Neuron (in vitro differentiated cells): Measurements from ENCODE around the gene IGLL1.
"Not testable (repeated sequence)": the region's sequence is repeated elsewhere in the genome, so short reads cannot be mapped to it uniquely, and the experiment has no call there.

ENCODE experiments used
- H2AFZ ChIP-seq: one replicate; pipeline ENCODE4 v1.6.1; 2013; ENCODE audit warnings: low read depth, mild to moderate bottlenecking, inconsistent platforms, low read length, moderate library complexity
- H3K27me3 ChIP-seq: one replicate; pipeline ENCODE4 v1.6.1; 2013; ENCODE audit warnings: low read length; ENCODE audit not compliant: insufficient read depth
- H3K36me3 ChIP-seq: one replicate; pipeline ENCODE4 v1.6.1; 2013; ENCODE audit warnings: low read length; ENCODE audit not compliant: insufficient read depth
- H3K4me1 ChIP-seq: one replicate; pipeline ENCODE4 v1.6.1; 2013; ENCODE audit warnings: low read length; ENCODE audit not compliant: insufficient read depth
- H3K4me3 ChIP-seq: 2 replicates; pipeline ENCODE4 v1.5.1; 2013; ENCODE audit warnings: mild to moderate bottlenecking, low read length, moderate library complexity
- H3K9me3 ChIP-seq: one replicate; pipeline ENCODE4 v1.6.1; 2013; ENCODE audit warnings: low read length

Gene IGLL1

GRCh38 chr22:23565305-23565914 is 14.7 kb downstream of the IGLL1 start:
- Histone ChIP-seq H2AFZ (peak overlapping the region; percentile 42), H3K27me3 (peaks cover 5% of the 10 kb centered on the region), H3K4me3 (peak overlapping the region; percentile 43), H3K4me1 (peaks cover 11% of the 10 kb centered on the region), H3K9me3 (no peaks in the 10 kb centered on the region), H3K36me3 (no peaks in the 10 kb centered on the region)

GRCh38 chr22:23564276-23564675 is 15.8 kb downstream of the IGLL1 start:
- Histone ChIP-seq H3K27me3 (peaks cover 5% of the 10 kb centered on the region), H3K9me3 (no peaks in the 10 kb centered on the region), H3K36me3 (no peaks in the 10 kb centered on the region), H3K4me3 (no peak overlapping the region), H2AFZ (no peak overlapping the region), H3K4me1 (peaks cover 11% of the 10 kb centered on the region)

GRCh38 chr22:23563111-23563510 is 17.0 kb downstream of the IGLL1 start:
- Histone ChIP-seq H3K27me3 (peaks cover 5% of the 10 kb centered on the region), H3K9me3 (no peaks in the 10 kb centered on the region), H2AFZ (no peak overlapping the region), H3K4me3 (no peak overlapping the region), H3K4me1 (peaks cover 11% of the 10 kb centered on the region), H3K36me3 (no peaks in the 10 kb centered on the region)

DNA sequence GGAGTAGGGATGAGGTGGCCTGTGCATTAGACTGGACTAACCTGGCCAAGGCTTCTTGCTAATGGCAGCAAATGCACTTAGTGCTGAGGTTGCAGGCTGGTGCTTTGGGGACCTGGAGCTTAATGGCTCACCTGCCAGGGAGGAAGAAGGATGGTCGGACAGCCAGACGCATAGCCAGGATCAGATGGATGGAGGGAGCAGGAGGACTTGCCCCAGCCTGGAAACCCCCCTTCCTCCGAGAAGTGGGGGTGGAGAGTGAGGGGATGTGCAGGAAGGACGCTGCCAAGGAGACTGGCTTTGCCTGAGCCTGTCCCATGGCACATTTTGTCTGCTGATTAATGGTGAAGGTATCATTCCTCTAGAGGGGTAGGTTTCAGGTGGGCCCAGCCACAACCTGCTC is 17.9 kb downstream of the IGLL1 start:
- no peaks in the 10 kb centered on the region for H3K36me3 ChIP-seq
- H2AFZ ChIP-seq, result no peak overlapping the region
- H3K27me3 ChIP-seq, result peaks cover 3% of the 10 kb centered on the region
- no peaks in the 10 kb centered on the region for H3K9me3 ChIP-seq
- peaks cover 10% of the 10 kb centered on the region for H3K4me1 ChIP-seq
- no peak overlapping the region for H3K4me3 ChIP-seq

DNA sequence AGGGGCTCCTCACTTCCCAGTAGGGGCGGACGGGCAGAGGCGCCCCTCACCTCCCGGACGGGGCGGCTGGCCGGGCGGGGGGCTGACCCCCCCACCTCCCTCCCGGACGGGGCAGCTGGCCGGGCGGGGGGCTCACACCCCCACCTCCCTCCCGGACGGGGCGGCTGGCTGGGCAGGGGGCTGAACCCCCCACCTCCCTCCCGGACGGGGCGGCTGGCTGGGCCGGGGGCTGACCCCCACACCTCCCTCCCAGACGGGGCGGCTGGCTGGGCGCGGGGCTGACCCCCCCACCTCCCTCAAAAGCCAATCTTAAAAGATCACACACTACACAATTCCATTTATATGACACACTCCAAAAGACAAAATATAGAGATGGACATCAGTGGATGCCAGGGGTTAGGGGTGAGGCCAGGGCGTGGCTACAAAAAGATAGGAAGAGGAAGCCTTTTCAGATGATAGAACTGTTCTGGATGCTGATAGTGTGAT is 19.0 kb downstream of the IGLL1 start:
- not testable (repeated sequence) for H3K9me3 ChIP-seq, H2AFZ ChIP-seq, H3K4me1 ChIP-seq, H3K4me3 ChIP-seq, H3K27me3 ChIP-seq, H3K36me3 ChIP-seq

GRCh38 chr22:23560215-23560614 is 19.9 kb downstream of the IGLL1 start:
- H2AFZ ChIP-seq, H3K36me3 ChIP-seq, H3K27me3 ChIP-seq, H3K4me3 ChIP-seq, H3K4me1 ChIP-seq, H3K9me3 ChIP-seq: not testable (repeated sequence)

- no peaks in the 10 kb centered on the region for H3K36me3 ChIP-seq
- no peaks in the 10 kb centered on the region for H3K27me3 ChIP-seq
- H3K4me3 ChIP-seq, result no peak overlapping the region
- H3K9me3 ChIP-seq, result no peaks in the 10 kb centered on the region
- no peak overlapping the region for H2AFZ ChIP-seq
- peaks cover 8% of the 10 kb centered on the region for H3K4me1 ChIP-seq
Measured at GRCh38 chr22:23557467-23557866, 22.6 kb downstream of the IGLL1 start.

DNA sequence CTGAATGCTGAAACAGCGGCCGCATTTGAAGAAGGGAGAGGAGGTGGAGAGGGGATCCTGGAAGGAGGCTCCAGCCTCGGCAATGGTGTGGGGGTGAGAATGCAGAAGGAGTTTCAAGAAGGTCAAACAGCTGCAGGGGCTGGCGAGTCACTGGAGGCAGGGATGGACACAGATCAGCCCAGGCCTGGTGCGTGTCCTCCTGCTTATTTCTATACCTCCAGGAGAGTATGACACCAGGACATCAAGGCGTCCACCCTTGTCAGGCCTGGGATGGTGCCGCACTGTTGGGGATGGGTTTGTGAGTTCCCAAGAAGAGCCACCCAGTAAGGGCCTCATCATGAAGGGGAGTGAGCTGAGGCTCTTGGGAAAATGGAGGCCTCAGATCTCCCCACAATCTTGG is 23.1 kb downstream of the IGLL1 start:
- Histone ChIP-seq H3K9me3 (no peaks in the 10 kb centered on the region), H3K36me3 (no peaks in the 10 kb centered on the region), H2AFZ (no peak overlapping the region), H3K4me1 (peaks cover 8% of the 10 kb centered on the region), H3K27me3 (no peaks in the 10 kb centered on the region), H3K4me3 (no peak overlapping the region)

- Histone ChIP-seq H2AFZ (no peak overlapping the region), H3K4me3 (no peak overlapping the region), H3K9me3 (no peaks in the 10 kb centered on the region), H3K36me3 (no peaks in the 10 kb centered on the region), H3K4me1 (peaks cover 8% of the 10 kb centered on the region), H3K27me3 (no peaks in the 10 kb centered on the region)
Measured at GRCh38 chr22:23556026-23556620, 24.0 kb downstream of the IGLL1 start.

DNA sequence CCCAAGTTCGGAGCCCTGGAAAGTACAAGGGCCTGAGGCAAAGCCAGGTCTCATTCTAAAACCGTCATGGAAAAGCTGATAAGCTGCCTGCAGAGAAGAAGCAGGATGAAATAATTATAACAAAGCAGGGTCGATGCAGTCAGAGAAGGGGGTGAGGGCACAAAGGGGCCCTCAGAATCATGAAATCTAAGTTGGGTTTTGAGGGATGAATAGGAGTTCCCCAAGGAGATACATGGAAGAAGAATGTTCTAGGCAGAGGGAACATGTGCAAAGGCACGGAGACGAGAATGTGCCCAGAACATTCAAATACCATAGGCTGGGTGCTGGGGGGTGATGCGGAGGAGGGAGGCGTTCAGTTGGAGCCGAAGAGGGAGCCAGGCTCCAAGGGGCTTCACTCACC is 25.0 kb downstream of the IGLL1 start:
- Histone ChIP-seq H3K27me3 (no peaks in the 10 kb centered on the region), H3K4me1 (peaks cover 8% of the 10 kb centered on the region), H3K9me3 (no peaks in the 10 kb centered on the region), H3K36me3 (no peaks in the 10 kb centered on the region), H2AFZ (no peak overlapping the region), H3K4me3 (no peak overlapping the region)

- no peak overlapping the region for H2AFZ ChIP-seq
- H3K4me3 ChIP-seq, result no peak overlapping the region
- no peaks in the 10 kb centered on the region for H3K36me3 ChIP-seq
- H3K27me3 ChIP-seq, result no peaks in the 10 kb centered on the region
- no peaks in the 10 kb centered on the region for H3K9me3 ChIP-seq
- peaks cover 8% of the 10 kb centered on the region for H3K4me1 ChIP-seq
Measured at GRCh38 chr22:23553924-23554870, 25.9 kb downstream of the IGLL1 start.

DNA sequence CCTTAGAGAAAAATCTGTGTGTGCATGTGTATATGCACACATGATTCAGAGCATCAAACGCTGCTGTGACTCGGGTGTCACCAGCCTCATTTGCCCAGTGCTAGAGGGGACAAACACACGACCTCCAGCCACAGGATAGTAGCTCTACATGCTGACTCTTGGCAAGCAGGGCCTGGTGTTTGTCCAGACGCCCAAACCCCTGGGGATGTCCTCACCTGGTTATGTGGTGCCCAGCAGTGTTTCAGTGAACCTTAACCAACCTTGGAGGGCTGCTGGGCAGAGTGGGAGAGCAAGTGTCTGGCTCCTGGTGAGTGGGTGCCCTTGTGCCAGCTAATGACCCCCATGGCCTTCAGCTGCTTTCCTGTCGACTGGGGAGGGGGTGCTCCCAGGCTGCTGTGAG is 26.7 kb downstream of the IGLL1 start:
- Histone ChIP-seq H3K4me1 (peaks cover 8% of the 10 kb centered on the region), H3K9me3 (no peaks in the 10 kb centered on the region), H3K27me3 (no peaks in the 10 kb centered on the region), H3K36me3 (no peaks in the 10 kb centered on the region), H3K4me3 (no peak overlapping the region), H2AFZ (no peak overlapping the region)

- H3K27me3 ChIP-seq, result no peaks in the 10 kb centered on the region
- no peak overlapping the region for H2AFZ ChIP-seq
- H3K4me3 ChIP-seq, result no peak overlapping the region
- no peaks in the 10 kb centered on the region for H3K9me3 ChIP-seq
- peaks cover 8% of the 10 kb centered on the region for H3K4me1 ChIP-seq
- H3K36me3 ChIP-seq, result no peaks in the 10 kb centered on the region
Measured at GRCh38 chr22:23552573-23552972, 27.5 kb downstream of the IGLL1 start.
